HepG2 (cell line): Measurements from ENCODE around the gene KCNQ2.

ENCODE experiments used
- CAMTA2 ChIP-seq: sonication (generic); formaldehyde crosslinking; IDR thresholded peaks from 2 replicates; pipeline ENCODE4 v1.4.0; 2020; ENCODE audit warnings: mild to moderate bottlenecking, missing genetic modification reagents, borderline replicate concordance
- CTCF ChIP-seq: sonication (generic); formaldehyde crosslinking; IDR thresholded peaks from 2 replicates; pipeline ENCODE4 v1.5.0; 2020; ENCODE audit warnings: mild to moderate bottlenecking, missing genetic modification reagents, moderate library complexity
- DPF2 ChIP-seq: sonication (generic); formaldehyde crosslinking; IDR thresholded peaks from 2 replicates; pipeline ENCODE4 v1.4.0; 2020; ENCODE audit warnings: mild to moderate bottlenecking, low read depth, missing genetic modification reagents, borderline replicate concordance
- EZH2 ChIP-seq: conservative IDR thresholded peaks from 2 replicates; pipeline ENCODE4 v1.6.1; 2012; ENCODE audit warnings: mild to moderate bottlenecking, low read depth, low read length, moderate library complexity
- GMEB2 ChIP-seq: IDR thresholded peaks from 2 replicates; pipeline ENCODE4 v1.6.1; 2016; ENCODE audit warnings: missing biosample characterization, missing genetic modification reagents, low read depth
- HCFC1 ChIP-seq: fragments of 150-350 bp; IDR thresholded peaks from 2 replicates; pipeline ENCODE4 v1.6.1; 2014; ENCODE audit warnings: low read depth, low read length
- NCOR1 ChIP-seq: fragments of 200-600 bp; sonication (generic); IDR thresholded peaks from 2 replicates; pipeline ENCODE4 v1.7.0; 2017; ENCODE audit warnings: antibody characterized with exemption, low read length, borderline replicate concordance
- PHF21A ChIP-seq: sonication (generic); formaldehyde crosslinking; IDR thresholded peaks from 2 replicates; pipeline ENCODE4 v1.5.0; 2020; ENCODE audit warnings: mild to moderate bottlenecking, missing genetic modification reagents
- RERE ChIP-seq: IDR thresholded peaks from 2 replicates; pipeline ENCODE4 v1.6.1; 2016; ENCODE audit warnings: low read depth, missing genetic modification reagents, missing compliant biosample characterization
- ZNF674 ChIP-seq: sonication (generic); formaldehyde crosslinking; IDR thresholded peaks from 2 replicates; pipeline ENCODE4 v1.5.0; 2020; ENCODE audit warnings: low read depth, mild to moderate bottlenecking, missing genetic modification reagents

GRCh38 chr20:63416631-63417030, 55.8 kb downstream of the KCNQ2 start:
- TF ChIP-seq CTCF (CRISPR knock-in tag) (no peak), HCFC1 (no peak), NCOR1 (no peak), EZH2 (no peak), PHF21A (CRISPR knock-in tag) (no peak), ZNF674 (CRISPR knock-in tag) (no peak), RERE (CRISPR knock-in tag) (no peak), GMEB2 (CRISPR knock-in tag) (no peak), CAMTA2 (CRISPR knock-in tag) (no peak), DPF2 (no peak)
